GM23338 (cell line): ENCODE data around the gene LCN10. TPM values are rescaled to one million over a fixed set of nuclear protein-coding genes. Genes with fewer than 3 reads are reported as not detected.
A peak's percentile ranks its signal among the peaks of the same experiment; 100 is the strongest.

Source experiments
- ATAC-seq: fragments of 200-7000 bp; cut with Tn5 transposase; 3 replicates; pipeline ENCODE4 v1.9.1; 2020
- DNase-seq: peaks from one replicate; pipeline ENCODE4 v3.0.0-alpha.2; 2015; ENCODE audit warnings: low spot score
- H2AFZ ChIP-seq: fragments of 200-600 bp; sonication (generic); 2 replicates; pipeline ENCODE4 v1.8.0; 2016; ENCODE audit warnings: antibody characterized with exemption, mild to moderate bottlenecking, moderate library complexity
- H3F3A ChIP-seq: fragments of 200-600 bp; sonication (generic); replicated peaks from 2 replicates; pipeline ENCODE4 v1.8.0; 2017; ENCODE audit warnings: antibody characterized with exemption, mixed run types, low read depth
- H3K27ac ChIP-seq: fragments of 200-600 bp; sonication (generic); 2 replicates; pipeline ENCODE4 v1.6.1; 2016; ENCODE audit warnings: low read depth
- H3K27me3 ChIP-seq: fragments of 200-600 bp; sonication (generic); 2 replicates; pipeline ENCODE4 v1.8.0; 2016; ENCODE audit warnings: mild to moderate bottlenecking, mixed run types, moderate library complexity; ENCODE audit not compliant: insufficient read depth
- H3K36me3 ChIP-seq: fragments of 200-600 bp; sonication (generic); 2 replicates; pipeline ENCODE4 v1.8.0; 2016; ENCODE audit warnings: mild to moderate bottlenecking; ENCODE audit not compliant: insufficient read depth
- H3K4me1 ChIP-seq: fragments of 200-600 bp; sonication (generic); 2 replicates; pipeline ENCODE4 v1.8.0; 2016; ENCODE audit warnings: mild to moderate bottlenecking, moderate library complexity; ENCODE audit not compliant: insufficient read depth
- H3K4me2 ChIP-seq: fragments of 200-600 bp; sonication (generic); 2 replicates; pipeline ENCODE4 v1.7.1; 2017; ENCODE audit warnings: mixed run types
- H3K4me3 ChIP-seq: fragments of 200-600 bp; sonication (generic); 2 replicates; pipeline ENCODE4 v1.6.1; 2016; ENCODE audit warnings: mixed run types
- H3K79me2 ChIP-seq: fragments of 200-600 bp; sonication (generic); replicated peaks from 2 replicates; pipeline ENCODE4 v1.8.0; 2017; ENCODE audit warnings: mild to moderate bottlenecking; ENCODE audit not compliant: insufficient read depth
- H3K9me2 ChIP-seq: fragments of 200-600 bp; sonication (generic); 2 replicates; pipeline ENCODE4 v1.8.0; 2017; ENCODE audit not compliant: insufficient read depth
- H4K20me1 ChIP-seq: fragments of 200-600 bp; sonication (generic); replicated peaks from 2 replicates; pipeline ENCODE4 v1.8.0; 2017; ENCODE audit warnings: mild to moderate bottlenecking; ENCODE audit not compliant: insufficient read depth
- H3K27ac Mint-ChIP-seq: 2 replicates; pipeline ENCODE4 v1.8.0; 2020; ENCODE audit warnings: inconsistent platforms, mild to moderate bottlenecking, moderate library complexity, mixed read lengths
- H3K27me3 Mint-ChIP-seq: 3 replicates; pipeline ENCODE4 v1.8.0; 2022; ENCODE audit warnings: low read depth, mild to moderate bottlenecking, moderate library complexity, mixed read lengths, inconsistent platforms; ENCODE audit not compliant: insufficient read depth, poor library complexity
- H3K36me3 Mint-ChIP-seq: 3 replicates; pipeline ENCODE4 v1.8.0; 2021; ENCODE audit warnings: low read depth, mild to moderate bottlenecking, inconsistent platforms, moderate library complexity, mixed read lengths
- H3K4me1 Mint-ChIP-seq: 3 replicates; pipeline ENCODE4 v1.8.0; 2020; ENCODE audit warnings: mild to moderate bottlenecking, inconsistent platforms, mixed read lengths
- H3K4me3 Mint-ChIP-seq: 3 replicates; pipeline ENCODE4 v1.8.0; 2021; ENCODE audit warnings: moderate library complexity, mild to moderate bottlenecking, inconsistent platforms, mixed read lengths
- H3K9me3 Mint-ChIP-seq: 3 replicates; pipeline ENCODE4 v1.8.0; 2020; ENCODE audit warnings: moderate library complexity, mild to moderate bottlenecking, inconsistent platforms, mixed read lengths
- CREB1 ChIP-seq: fragments of 250-450 bp; sonication (Bioruptor Pico); IDR thresholded peaks from 2 replicates; pipeline ENCODE4 v1.5.0; 2020; ENCODE audit warnings: low read depth, mild to moderate bottlenecking, moderate library complexity
- ETS1 ChIP-seq: IDR thresholded peaks from 2 replicates; pipeline ENCODE4 v1.6.1; 2016; ENCODE audit warnings: antibody characterized with exemption
- EZH2 ChIP-seq: fragments of 200-600 bp; sonication (generic); IDR thresholded peaks from one replicate; pipeline ENCODE4 v1.8.0; 2017; ENCODE audit warnings: antibody characterized with exemption, mild to moderate bottlenecking, low read depth; ENCODE audit not compliant: unreplicated experiment
- EZH2phosphoT487 ChIP-seq: fragments of 200-600 bp; sonication (generic); IDR thresholded peaks from one replicate; pipeline ENCODE4 v1.8.1; 2018; ENCODE audit warnings: antibody characterized with exemption; ENCODE audit not compliant: unreplicated experiment
- JUNB ChIP-seq: IDR thresholded peaks from one replicate; pipeline ENCODE4 v1.6.1; 2016; ENCODE audit warnings: antibody characterized with exemption; ENCODE audit not compliant: unreplicated experiment
- ZNF331 ChIP-seq: fragments of 250-450 bp; sonication (Bioruptor Pico); IDR thresholded peaks from 2 replicates; pipeline ENCODE4 v1.5.0; 2020; ENCODE audit warnings: low read depth, mild to moderate bottlenecking, moderate library complexity
- polyA plus RNA-seq: library from polyadenylated mRNA; unstranded; fragments of >200 nt; fragmentation: Nextera tagmentation; extraction: Ambion mirVana; gene quantifications from 2 replicates; pipeline ENCODE4 v1.2.1, GENCODE V29; 2016
- total RNA-seq: library from RNA; depleted of rRNA; stranded (reverse); fragments of >200 nt; shearing (Covaris generic); gene quantifications from 2 replicates; pipeline ENCODE4 v1.2.3, GENCODE V29; 2014
- TF ChIP-seq, protein P1 (sequence below): fragments of 250-450 bp; sonication (Bioruptor Pico); IDR thresholded peaks from 2 replicates; pipeline ENCODE4 v1.5.0; 2020; ENCODE audit warnings: mild to moderate bottlenecking, moderate library complexity
- TF ChIP-seq, protein P2 (sequence below): IDR thresholded peaks from one replicate; pipeline ENCODE4 v1.6.1; 2018; ENCODE audit warnings: antibody characterized with exemption; ENCODE audit not compliant: unreplicated experiment

Gene LCN10
- total and polyA plus RNA-seq, 2 experiments from 2014 or later: 0.45 to 0.74 TPM

- Mint-ChIP-seq H3K9me3 (no peaks in the 10 kb centered on the region), H3K27me3 (peaks cover 28% of the 10 kb centered on the region), H3K4me1 (peaks cover 21% of the 10 kb centered on the region), H3K4me3 (peak overlapping the region; percentile 30; the same call in 2 of the 3 replicates), H3K36me3 (peaks cover 51% of the 10 kb centered on the region), H3K27ac (0 out of 2 replicates have a peak overlapping the region, but pooled peaks have one; percentile 59)
- peaks cover 50% of the 10 kb centered on the region for H3F3A ChIP-seq
- H3K79me2 ChIP-seq: peaks cover 34% of the 10 kb centered on the region
- DNase-seq: no peak
- H2AFZ ChIP-seq: no peak overlapping the region
- peaks cover 22% of the 10 kb centered on the region for H3K36me3 ChIP-seq
- peaks cover 31% of the 10 kb centered on the region for H4K20me1 ChIP-seq
- peak overlapping the region; percentile 99; the same call in 1 of the 2 replicates for H3K4me3 ChIP-seq
- H3K9me2 ChIP-seq: no peaks in the 10 kb centered on the region
- no peak for ATAC-seq
- H3K27ac ChIP-seq: peak overlapping the region; percentile 32; the same call in 1 of the 2 replicates
- no peak for TF ChIP-seq ETS1
- TF ChIP-seq, protein P1, sequence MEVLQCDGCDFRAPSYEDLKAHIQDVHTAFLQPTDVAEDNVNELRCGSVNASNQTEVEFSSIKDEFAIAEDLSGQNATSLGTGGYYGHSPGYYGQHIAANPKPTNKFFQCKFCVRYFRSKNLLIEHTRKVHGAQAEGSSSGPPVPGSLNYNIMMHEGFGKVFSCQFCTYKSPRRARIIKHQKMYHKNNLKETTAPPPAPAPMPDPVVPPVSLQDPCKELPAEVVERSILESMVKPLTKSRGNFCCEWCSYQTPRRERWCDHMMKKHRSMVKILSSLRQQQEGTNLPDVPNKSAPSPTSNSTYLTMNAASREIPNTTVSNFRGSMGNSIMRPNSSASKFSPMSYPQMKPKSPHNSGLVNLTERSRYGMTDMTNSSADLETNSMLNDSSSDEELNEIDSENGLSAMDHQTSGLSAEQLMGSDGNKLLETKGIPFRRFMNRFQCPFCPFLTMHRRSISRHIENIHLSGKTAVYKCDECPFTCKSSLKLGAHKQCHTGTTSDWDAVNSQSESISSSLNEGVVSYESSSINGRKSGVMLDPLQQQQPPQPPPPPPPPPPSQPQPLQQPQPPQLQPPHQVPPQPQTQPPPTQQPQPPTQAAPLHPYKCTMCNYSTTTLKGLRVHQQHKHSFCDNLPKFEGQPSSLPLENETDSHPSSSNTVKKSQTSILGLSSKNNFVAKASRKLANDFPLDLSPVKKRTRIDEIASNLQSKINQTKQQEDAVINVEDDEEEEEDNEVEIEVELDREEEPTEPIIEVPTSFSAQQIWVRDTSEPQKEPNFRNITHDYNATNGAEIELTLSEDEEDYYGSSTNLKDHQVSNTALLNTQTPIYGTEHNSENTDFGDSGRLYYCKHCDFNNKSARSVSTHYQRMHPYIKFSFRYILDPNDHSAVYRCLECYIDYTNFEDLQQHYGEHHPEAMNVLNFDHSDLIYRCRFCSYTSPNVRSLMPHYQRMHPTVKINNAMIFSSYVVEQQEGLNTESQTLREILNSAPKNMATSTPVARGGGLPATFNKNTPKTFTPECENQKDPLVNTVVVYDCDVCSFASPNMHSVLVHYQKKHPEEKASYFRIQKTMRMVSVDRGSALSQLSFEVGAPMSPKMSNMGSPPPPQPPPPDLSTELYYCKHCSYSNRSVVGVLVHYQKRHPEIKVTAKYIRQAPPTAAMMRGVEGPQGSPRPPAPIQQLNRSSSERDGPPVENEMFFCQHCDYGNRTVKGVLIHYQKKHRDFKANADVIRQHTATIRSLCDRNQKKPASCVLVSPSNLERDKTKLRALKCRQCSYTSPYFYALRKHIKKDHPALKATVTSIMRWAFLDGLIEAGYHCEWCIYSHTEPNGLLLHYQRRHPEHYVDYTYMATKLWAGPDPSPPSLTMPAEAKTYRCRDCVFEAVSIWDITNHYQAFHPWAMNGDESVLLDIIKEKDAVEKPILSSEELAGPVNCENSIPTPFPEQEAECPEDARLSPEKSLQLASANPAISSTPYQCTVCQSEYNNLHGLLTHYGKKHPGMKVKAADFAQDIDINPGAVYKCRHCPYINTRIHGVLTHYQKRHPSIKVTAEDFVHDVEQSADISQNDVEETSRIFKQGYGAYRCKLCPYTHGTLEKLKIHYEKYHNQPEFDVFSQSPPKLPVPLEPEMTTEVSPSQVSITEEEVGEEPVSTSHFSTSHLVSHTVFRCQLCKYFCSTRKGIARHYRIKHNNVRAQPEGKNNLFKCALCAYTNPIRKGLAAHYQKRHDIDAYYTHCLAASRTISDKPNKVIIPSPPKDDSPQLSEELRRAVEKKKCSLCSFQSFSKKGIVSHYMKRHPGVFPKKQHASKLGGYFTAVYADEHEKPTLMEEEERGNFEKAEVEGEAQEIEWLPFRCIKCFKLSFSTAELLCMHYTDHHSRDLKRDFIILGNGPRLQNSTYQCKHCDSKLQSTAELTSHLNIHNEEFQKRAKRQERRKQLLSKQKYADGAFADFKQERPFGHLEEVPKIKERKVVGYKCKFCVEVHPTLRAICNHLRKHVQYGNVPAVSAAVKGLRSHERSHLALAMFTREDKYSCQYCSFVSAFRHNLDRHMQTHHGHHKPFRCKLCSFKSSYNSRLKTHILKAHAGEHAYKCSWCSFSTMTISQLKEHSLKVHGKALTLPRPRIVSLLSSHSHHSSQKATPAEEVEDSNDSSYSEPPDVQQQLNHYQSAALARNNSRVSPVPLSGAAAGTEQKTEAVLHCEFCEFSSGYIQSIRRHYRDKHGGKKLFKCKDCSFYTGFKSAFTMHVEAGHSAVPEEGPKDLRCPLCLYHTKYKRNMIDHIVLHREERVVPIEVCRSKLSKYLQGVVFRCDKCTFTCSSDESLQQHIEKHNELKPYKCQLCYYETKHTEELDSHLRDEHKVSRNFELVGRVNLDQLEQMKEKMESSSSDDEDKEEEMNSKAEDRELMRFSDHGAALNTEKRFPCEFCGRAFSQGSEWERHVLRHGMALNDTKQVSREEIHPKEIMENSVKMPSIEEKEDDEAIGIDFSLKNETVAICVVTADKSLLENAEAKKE (CRISPR knock-in tag): no peak
- TF ChIP-seq, protein P2, sequence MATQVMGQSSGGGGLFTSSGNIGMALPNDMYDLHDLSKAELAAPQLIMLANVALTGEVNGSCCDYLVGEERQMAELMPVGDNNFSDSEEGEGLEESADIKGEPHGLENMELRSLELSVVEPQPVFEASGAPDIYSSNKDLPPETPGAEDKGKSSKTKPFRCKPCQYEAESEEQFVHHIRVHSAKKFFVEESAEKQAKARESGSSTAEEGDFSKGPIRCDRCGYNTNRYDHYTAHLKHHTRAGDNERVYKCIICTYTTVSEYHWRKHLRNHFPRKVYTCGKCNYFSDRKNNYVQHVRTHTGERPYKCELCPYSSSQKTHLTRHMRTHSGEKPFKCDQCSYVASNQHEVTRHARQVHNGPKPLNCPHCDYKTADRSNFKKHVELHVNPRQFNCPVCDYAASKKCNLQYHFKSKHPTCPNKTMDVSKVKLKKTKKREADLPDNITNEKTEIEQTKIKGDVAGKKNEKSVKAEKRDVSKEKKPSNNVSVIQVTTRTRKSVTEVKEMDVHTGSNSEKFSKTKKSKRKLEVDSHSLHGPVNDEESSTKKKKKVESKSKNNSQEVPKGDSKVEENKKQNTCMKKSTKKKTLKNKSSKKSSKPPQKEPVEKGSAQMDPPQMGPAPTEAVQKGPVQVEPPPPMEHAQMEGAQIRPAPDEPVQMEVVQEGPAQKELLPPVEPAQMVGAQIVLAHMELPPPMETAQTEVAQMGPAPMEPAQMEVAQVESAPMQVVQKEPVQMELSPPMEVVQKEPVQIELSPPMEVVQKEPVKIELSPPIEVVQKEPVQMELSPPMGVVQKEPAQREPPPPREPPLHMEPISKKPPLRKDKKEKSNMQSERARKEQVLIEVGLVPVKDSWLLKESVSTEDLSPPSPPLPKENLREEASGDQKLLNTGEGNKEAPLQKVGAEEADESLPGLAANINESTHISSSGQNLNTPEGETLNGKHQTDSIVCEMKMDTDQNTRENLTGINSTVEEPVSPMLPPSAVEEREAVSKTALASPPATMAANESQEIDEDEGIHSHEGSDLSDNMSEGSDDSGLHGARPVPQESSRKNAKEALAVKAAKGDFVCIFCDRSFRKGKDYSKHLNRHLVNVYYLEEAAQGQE: no peak
- TF ChIP-seq EZH2phosphoT487: no peak
- TF ChIP-seq EZH2: no peak
- TF ChIP-seq JUNB: no peak
- no peak for TF ChIP-seq CREB1 (CRISPR knock-in tag)
- TF ChIP-seq ZNF331 (CRISPR knock-in tag): no peak
- H3K27me3 ChIP-seq: peaks cover 15% of the 10 kb centered on the region
- H3K4me2 ChIP-seq: peak overlapping the region; percentile 94
- peaks cover 9% of the 10 kb centered on the region; the same call in 1 of the 2 replicates for H3K4me1 ChIP-seq
These were observed 17.1 kb downstream of the LCN10 start for GRCh38 chr9:136725612-136726011.
